B cell (primary cell): Measurements from ENCODE around the gene ATP5F1E.

Experiments
- CTCF ChIP-seq: fragments of 200-600 bp; IDR thresholded peaks from one replicate; pipeline ENCODE4 v1.8.0; 2022; ENCODE audit warnings: antibody characterized with exemption, mild to moderate bottlenecking
- EZH2 ChIP-seq: IDR thresholded peaks from 2 replicates; pipeline ENCODE4 v1.6.1; 2012; ENCODE audit warnings: borderline replicate concordance, low read depth, mild to moderate bottlenecking, moderate library complexity, low read length; ENCODE audit not compliant: insufficient read depth, poor library complexity, severe bottlenecking

- TF ChIP-seq CTCF (no peak), EZH2 (no peak)
Observed at GRCh38 chr20:59008715-59009336, 23.3 kb downstream of the ATP5F1E start.
